Ishikawa (cell line): ENCODE data around the gene RGL1.

Experiments
- CREB1 ChIP-seq: IDR thresholded peaks from 2 replicates; pipeline ENCODE4 v1.6.1; 2012; ENCODE audit warnings: low read depth
- MAX ChIP-seq: IDR thresholded peaks from 2 replicates; pipeline ENCODE4 v1.6.1; 2012

- TF ChIP-seq MAX (no peak), CREB1 (no peak)
Observed at GRCh38 chr1:183901748-183902330, 96.9 kb downstream of the RGL1 start.
